Gastrocnemius medialis (tissue), 4 donors: ENCODE data around the gene ZNF804B. TPM values are rescaled to one million over a fixed set of nuclear protein-coding genes. Genes with fewer than 3 reads are reported as not detected.

Experiments
- ATAC-seq, 2 donors: fragments of 150-250 bp; one replicate each; pipeline ENCODE4 v1.9.1; 2016
- DNase-seq, 2 donors: peaks; one replicate each; pipeline ENCODE4 v3.0.0-alpha.2; 2019
- H3K27ac ChIP-seq, 4 donors: fragments of 200-600 bp; sonication (generic); 1 replicate in 1 of 4; 2 replicates in 3 of 4; pipeline ENCODE4 v1.5.1; 2016 to 2018; ENCODE audit warnings: mild to moderate bottlenecking in 2 of 4, moderate library complexity in 1 of 4
- H3K27me3 ChIP-seq, 3 donors: fragments of 200-600 bp; sonication (generic) in 2 of 3; 1 replicate in 1 of 3; 2 replicates in 2 of 3; pipeline versions ENCODE4 v1.5.1 to v1.6.0; 2016 to 2019; ENCODE audit warnings: mild to moderate bottlenecking in 1 of 3, moderate library complexity in 1 of 3
- H3K36me3 ChIP-seq, 2 donors: fragments of 200-600 bp; sonication (generic) in 1 of 2; one replicate each; pipeline ENCODE4 v1.5.1; 2017 to 2018
- H3K4me1 ChIP-seq, 2 donors: fragments of 200-600 bp; sonication (generic) in 1 of 2; one replicate each; pipeline ENCODE4 v1.5.1; 2016 to 2017; ENCODE audit warnings: mild to moderate bottlenecking in 2 of 2
- H3K4me3 ChIP-seq, 4 donors: fragments of 200-600 bp; sonication (generic) in 3 of 4; 1 replicate in 1 of 4; 2 replicates in 3 of 4; pipeline ENCODE4 v1.5.1; 2016 to 2019; ENCODE audit warnings: mild to moderate bottlenecking in 2 of 4
- H3K9me3 ChIP-seq, 3 donors: fragments of 200-600 bp; sonication (generic) in 2 of 3; 1 replicate in 1 of 3; 2 replicates in 2 of 3; pipeline ENCODE4 v1.5.1; 2016 to 2019
- POLR2A ChIP-seq, 2 donors: fragments of 450-650 bp; IDR thresholded peaks; one replicate each; pipeline ENCODE4 v1.6.1; 2017; ENCODE audit warnings: antibody characterized with exemption in 2 of 2, mild to moderate bottlenecking in 2 of 2, moderate library complexity in 2 of 2
- in situ Hi-C, 4 donors: fragments of 200-750 bp; cut with MboI; loops; one replicate each; pipeline versions ENCODE4 v1.15.0 to v1.8.0; 2017; ENCODE audit warnings: low sequenced_read_pairs in 4 of 4
- intact Hi-C: fragments of 100-400 bp; cut with DNase I; formaldehyde crosslinking; loops from one replicate; pipeline ENCODE4 v1.15.1; 2023; ENCODE audit warnings: low total_unique reads
- total RNA-seq, 4 donors: library from RNA; depleted of rRNA; stranded (reverse); fragments of >200 nt; gene quantifications; one replicate each; pipeline versions ENCODE4 v1.1.0 to v1.2.3, GENCODE V29; 2016
- TF ChIP-seq, protein P1 (sequence below), 5 experiments: fragments of 450-650 bp in 3 of 5; fragments of 200-600 bp in 2 of 5; sonication (generic) in 2 of 5; IDR thresholded peaks in 4 of 5; conservative IDR thresholded peaks in 1 of 5; 1 replicate in 4 of 5; 2 replicates in 1 of 5; pipeline ENCODE4 v1.5.1; 2016 to 2019; ENCODE audit warnings: antibody characterized with exemption in 5 of 5, mild to moderate bottlenecking in 3 of 5, moderate library complexity in 3 of 5

ZNF804B gene
- total RNA-seq, 4 donors from 2014 or later = not detected

DNA sequence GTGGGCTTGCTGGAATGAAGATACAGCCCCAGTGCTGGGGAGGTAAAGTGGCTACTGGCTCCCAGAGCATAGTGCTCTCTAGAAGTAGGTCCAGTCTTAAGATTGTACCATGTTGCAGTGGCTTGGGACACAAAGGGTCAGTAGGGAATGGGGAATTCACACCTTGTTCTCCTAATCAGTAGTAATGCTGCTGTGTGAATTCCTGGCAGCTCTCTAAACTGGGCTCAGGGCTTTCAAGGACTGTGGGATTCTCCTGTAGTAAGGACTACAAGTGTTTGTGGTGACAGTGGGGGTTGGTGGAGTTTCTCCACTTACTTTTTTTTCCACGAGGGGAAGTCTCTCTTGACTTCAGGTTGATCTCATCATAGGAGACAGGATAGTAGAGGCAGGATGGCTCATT lies 262.2 kb downstream of the ZNF804B start:
- Histone ChIP-seq H3K27ac (no peak overlapping the region), H3K9me3 (no peaks in the 10 kb centered on the region), H3K27me3 (no peaks in the 10 kb centered on the region), H3K4me1 (no peaks in the 10 kb centered on the region), H3K36me3 (no peaks in the 10 kb centered on the region), H3K4me3 (no peak overlapping the region)
- no peak for ATAC-seq
- TF ChIP-seq, protein P1, sequence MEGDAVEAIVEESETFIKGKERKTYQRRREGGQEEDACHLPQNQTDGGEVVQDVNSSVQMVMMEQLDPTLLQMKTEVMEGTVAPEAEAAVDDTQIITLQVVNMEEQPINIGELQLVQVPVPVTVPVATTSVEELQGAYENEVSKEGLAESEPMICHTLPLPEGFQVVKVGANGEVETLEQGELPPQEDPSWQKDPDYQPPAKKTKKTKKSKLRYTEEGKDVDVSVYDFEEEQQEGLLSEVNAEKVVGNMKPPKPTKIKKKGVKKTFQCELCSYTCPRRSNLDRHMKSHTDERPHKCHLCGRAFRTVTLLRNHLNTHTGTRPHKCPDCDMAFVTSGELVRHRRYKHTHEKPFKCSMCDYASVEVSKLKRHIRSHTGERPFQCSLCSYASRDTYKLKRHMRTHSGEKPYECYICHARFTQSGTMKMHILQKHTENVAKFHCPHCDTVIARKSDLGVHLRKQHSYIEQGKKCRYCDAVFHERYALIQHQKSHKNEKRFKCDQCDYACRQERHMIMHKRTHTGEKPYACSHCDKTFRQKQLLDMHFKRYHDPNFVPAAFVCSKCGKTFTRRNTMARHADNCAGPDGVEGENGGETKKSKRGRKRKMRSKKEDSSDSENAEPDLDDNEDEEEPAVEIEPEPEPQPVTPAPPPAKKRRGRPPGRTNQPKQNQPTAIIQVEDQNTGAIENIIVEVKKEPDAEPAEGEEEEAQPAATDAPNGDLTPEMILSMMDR (IDR thresholded peaks at IDR 0.05 in 4 of 5, conservative IDR thresholded peaks at IDR 0.05 in 1 of 5) = no peak
- no peak for TF ChIP-seq POLR2A (IDR thresholded peaks at IDR 0.05)
- DNase-seq = no peak
- intact Hi-C loops (no loop called here), in situ Hi-C loops (no loop called here)

DNA sequence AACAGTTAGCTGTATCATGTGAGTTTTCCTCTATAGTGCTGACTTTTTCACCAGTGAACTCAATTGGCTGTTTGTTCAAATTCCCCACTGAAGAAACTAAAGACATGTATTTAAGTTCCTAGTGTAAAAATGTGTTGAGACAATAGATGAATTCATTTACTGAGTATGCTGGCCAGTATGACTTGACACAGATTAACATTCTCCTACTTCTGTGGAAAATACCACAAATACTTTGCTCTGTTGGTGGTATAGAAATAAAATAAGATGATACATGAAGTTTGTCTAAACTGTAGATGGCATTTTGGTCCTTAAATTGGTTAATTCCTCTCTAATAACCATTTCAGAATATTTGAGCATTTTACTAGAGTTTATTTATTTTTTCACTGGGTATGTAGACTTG lies 263.7 kb downstream of the ZNF804B start:
- no peaks in the 10 kb centered on the region for H3K27me3 ChIP-seq
- intact Hi-C loops = no loop called here
- H3K4me1 ChIP-seq = no peaks in the 10 kb centered on the region
- no peak for DNase-seq
- H3K36me3 ChIP-seq = no peaks in the 10 kb centered on the region
- in situ Hi-C loops = no loop called here
- no peak overlapping the region for H3K27ac ChIP-seq
- no peaks in the 10 kb centered on the region for H3K9me3 ChIP-seq
- no peak overlapping the region for H3K4me3 ChIP-seq
- ATAC-seq = no peak
- TF ChIP-seq POLR2A (IDR thresholded peaks at IDR 0.05) = no peak
- TF ChIP-seq, protein P1 (IDR thresholded peaks at IDR 0.05 in 4 of 5, conservative IDR thresholded peaks at IDR 0.05 in 1 of 5) = no peak

DNA sequence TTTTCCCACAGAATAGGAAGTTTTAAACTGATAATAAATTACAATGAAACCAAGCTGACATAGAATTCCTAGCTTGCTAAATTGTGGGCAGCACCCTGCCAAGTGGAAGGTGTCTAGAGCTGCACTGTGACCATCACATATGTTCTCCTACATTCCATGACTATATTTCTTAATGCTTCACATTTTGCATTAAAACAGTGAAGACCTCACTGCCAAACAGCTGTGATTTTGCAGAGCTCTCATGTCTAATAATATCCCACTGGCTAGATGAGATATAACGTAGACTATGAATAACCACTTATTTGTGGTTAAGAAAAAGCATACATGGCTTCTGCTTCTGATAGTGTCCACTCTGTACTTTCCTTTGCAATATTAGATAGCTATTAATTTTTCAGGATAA lies 264.4 kb downstream of the ZNF804B start:
- TF ChIP-seq, protein P1 (IDR thresholded peaks at IDR 0.05 in 4 of 5, conservative IDR thresholded peaks at IDR 0.05 in 1 of 5) = no peak
- TF ChIP-seq POLR2A (IDR thresholded peaks at IDR 0.05) = no peak
- in situ Hi-C loops = no loop called here
- DNase-seq = no peak
- H3K36me3 ChIP-seq = no peaks in the 10 kb centered on the region
- no peak overlapping the region for H3K27ac ChIP-seq
- no peak for ATAC-seq
- H3K4me1 ChIP-seq = no peaks in the 10 kb centered on the region
- intact Hi-C loops = no loop called here
- H3K4me3 ChIP-seq = no peak overlapping the region
- no peaks in the 10 kb centered on the region for H3K27me3 ChIP-seq
- no peaks in the 10 kb centered on the region for H3K9me3 ChIP-seq

DNA sequence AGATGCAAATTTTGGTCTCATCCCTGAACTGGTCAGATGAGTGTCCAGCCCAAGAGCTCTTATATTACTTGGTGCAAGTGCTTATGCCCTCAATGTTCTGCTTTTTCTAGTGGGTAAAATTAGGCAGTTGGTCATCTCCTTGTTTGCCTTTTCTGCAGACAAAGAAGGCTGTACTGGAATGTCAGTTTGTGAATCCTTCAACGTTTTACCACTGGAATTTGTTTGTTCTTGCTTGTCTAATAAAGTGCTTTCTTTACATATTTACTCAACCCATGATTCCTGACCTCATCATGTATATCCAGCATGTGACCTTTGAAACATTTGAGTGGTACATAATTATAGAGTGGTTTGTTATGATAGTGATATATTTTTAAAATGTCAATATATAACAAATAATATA lies 268.3 kb downstream of the ZNF804B start:
- ATAC-seq = no peak
- H3K27ac ChIP-seq = no peak overlapping the region
- DNase-seq = no peak
- intact Hi-C loops = no loop called here
- H3K9me3 ChIP-seq = no peaks in the 10 kb centered on the region
- H3K4me3 ChIP-seq = no peak overlapping the region
- in situ Hi-C loops = no loop called here
- no peaks in the 10 kb centered on the region for H3K36me3 ChIP-seq
- H3K4me1 ChIP-seq = no peaks in the 10 kb centered on the region
- TF ChIP-seq POLR2A (IDR thresholded peaks at IDR 0.05) = no peak
- TF ChIP-seq, protein P1 (IDR thresholded peaks at IDR 0.05 in 4 of 5, conservative IDR thresholded peaks at IDR 0.05 in 1 of 5) = no peak
- no peaks in the 10 kb centered on the region for H3K27me3 ChIP-seq

DNA sequence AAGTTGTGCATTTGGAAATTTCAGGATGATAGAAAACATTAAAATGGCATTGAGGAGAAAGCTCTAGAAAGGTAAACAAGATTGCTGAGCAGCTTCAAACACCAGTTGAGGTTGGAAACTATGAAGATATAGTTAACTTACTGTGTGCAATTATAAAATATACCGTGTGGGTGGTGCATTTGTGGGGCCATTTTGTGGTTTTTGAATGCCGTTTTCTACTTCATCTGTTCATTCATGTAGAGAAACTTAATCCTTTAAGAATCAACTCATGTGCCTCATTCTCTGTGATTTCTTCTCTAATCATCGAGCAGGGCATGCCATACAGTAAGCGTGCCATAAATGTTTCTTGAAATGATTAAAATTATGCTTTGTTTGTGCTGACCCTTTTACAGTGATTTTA lies 268.8 kb downstream of the ZNF804B start:
- H3K36me3 ChIP-seq = no peaks in the 10 kb centered on the region
- no peaks in the 10 kb centered on the region for H3K27me3 ChIP-seq
- DNase-seq (no peak), ATAC-seq (no peak)
- H3K4me1 ChIP-seq = no peaks in the 10 kb centered on the region
- in situ Hi-C loops = no loop called here
- no peaks in the 10 kb centered on the region for H3K9me3 ChIP-seq
- intact Hi-C loops = no loop called here
- no peak for TF ChIP-seq POLR2A (IDR thresholded peaks at IDR 0.05)
- TF ChIP-seq, protein P1 (IDR thresholded peaks at IDR 0.05 in 4 of 5, conservative IDR thresholded peaks at IDR 0.05 in 1 of 5) = no peak
- no peak overlapping the region for H3K27ac ChIP-seq
- no peak overlapping the region for H3K4me3 ChIP-seq
